Epidermal melanocyte (primary cell): ENCODE data around the gene CDH26.
"Not testable (repeated sequence)": the region's sequence is repeated elsewhere in the genome, so short reads cannot be mapped to it uniquely, and the experiment has no call there.

Experiments
- DNase-seq: peaks from one replicate; pipeline ENCODE4 v3.0.0; 2011; ENCODE audit warnings: low spot score; ENCODE audit not compliant: insufficient read length

The CDH26 gene

DNA sequence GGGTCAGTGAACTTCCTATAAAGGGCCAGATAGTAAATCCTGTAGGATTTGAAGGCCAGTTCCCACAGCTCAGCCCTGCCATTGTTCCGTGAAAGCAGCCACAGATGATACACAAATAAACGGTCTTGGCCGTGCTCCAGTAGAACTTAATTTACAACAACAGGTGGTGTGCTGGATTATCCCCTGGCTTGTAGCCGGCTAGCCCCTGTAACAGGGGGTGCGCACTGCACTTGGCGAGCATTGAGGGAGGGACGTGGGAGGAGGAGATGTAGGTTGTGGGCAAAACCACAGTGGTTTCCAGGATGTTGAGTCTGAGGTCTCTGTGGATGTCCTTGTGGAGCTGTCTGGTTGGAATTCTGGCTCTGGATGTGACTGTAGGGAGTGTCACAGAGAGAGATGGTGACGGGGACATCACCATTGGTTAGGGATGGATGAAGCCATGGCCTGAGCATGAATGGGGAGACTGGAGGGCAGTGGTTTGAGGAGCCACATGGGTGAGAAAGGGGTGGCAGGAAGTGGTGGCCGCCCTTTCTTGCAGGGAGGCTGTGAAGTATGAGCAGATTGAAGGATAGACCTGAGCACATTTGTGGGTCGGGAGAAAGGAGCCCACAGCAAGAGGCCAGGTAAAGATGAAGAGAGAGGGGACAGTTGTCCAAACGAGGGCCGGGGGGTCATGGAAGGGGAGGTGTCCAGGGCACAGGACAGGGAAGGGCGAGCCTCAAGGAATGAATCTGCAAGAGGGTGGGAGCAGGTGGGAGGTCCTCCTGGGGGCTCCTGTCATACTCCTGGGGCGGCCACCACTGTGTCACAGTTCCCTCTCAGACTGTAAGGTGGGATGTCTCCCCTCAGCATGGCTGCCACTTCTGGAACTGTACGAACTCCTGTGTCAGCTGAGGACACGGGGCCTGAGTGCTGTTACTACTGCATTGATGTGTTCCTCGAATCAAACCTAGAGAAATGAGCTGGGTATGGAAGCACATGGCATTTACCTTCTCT is 53.6 kb downstream of the CDH26 start:
- DNase-seq: no peak

DNA sequence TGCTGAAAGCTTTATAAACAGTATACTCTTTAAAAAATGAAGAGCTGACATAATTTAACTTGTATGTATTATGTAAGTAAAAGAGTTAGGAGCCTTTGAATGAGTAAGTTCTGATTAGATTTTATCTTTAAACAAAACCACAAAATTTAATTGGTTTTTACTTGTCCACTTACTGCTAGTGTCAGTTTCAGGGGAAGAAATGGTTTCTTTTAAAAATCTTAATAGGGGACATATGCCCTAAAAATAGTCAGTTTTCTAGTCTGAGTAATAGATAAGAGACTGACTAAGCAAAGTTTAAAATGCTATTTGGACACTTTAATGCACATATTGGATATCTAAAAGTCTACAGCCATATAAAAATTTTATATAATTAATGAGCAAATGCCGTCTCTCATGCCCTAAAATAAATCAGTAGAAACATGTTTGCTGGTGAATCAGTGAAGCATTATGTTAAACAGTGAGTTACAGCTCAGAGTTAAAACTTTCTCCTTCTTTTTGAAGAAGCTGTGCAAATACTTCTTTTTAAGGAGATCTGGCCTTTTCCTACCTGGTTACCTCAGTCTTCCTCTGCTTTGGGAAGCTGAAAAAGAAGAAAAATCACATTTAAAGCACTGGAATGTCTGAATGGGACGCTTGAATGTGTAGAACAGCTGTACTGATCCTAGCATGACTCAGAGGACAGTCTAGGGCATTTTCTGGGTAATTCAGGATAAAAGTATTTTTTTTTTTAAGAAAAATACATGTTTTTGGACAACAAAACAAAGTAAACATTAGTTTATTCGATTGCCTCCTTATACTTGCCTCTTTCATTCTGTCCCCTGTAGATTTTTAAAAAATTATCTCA is 55.3 kb downstream of the CDH26 start:
- DNase-seq: no peak

DNA sequence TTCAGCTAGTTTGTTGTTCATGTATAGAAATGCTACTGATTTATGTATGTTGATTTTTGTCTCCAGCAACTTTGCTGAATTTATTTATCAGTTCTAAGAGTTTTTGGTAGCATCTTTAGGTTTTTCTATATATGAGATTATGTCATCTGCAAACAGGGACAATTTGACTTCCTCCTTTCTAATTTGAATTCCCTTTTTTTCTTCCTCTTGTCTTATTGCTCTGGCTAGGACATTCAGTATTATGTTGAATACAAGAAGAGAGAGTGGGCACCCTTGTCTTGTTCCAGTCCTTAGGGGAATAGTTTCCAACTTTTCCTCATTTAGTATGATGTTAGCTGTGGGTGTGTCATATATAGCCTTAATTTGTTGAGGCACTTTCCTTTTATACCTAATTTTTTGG is 58.2 kb downstream of the CDH26 start:
- DNase-seq: no peak

DNA sequence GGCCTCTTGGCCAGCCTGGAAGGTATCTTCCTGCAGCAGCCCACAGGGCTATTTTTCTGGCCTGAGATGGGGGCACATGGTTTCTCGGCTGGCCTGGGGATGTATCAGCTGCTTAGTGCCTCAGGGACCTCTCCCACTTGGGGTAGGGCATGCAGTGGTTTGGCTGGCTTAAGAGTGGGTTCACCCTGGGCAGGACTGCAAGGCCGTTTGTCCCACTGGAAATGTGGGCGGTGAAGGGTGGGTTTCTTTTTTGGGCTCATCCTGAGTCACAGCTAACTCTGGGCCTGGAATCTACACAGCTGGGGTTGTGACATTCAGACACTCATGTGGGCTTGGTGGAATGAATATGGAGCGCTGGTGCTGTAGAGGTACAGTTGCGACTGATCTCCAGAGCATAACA is 62.0 kb downstream of the CDH26 start:
- no peak for DNase-seq

DNA sequence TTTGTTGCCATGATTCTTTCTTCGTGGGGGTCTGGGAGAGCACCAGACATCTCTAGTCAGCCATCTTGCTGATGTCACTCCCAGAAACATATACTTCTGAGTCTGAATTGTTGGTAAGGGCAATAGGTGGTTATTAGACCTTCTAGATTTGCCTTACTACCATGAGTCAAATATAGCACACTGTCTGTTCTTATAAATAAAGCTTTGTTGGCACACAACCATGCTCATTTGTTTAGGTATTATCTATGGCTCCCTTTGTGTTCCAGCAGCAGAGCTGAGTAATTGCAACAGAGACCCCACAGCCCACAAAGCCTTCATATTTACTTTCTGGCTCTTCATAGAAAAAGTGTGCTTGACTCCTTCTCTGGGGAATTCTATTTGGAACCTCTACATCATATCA is 62.9 kb downstream of the CDH26 start:
- no peak for DNase-seq

DNA sequence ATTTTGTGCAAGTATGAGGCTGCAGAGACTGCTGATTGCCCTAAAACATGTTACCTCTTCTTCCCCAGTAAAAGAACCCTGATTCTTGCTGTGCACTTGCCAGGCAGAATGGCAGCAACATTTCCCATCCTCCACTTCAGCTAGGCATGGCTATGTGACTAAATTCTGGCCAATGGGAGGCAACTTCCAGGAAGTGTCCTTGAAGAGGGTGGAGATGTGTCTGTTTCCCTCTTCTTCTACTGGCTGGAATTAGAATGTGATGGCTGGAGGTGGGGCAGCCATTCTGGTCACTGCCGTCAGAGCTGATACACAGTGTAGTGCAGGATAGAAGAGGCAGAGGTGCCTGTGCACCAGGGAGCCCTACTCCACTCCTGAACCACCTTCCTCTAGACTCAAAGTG is 64.6 kb downstream of the CDH26 start:
- no peak for DNase-seq

DNA sequence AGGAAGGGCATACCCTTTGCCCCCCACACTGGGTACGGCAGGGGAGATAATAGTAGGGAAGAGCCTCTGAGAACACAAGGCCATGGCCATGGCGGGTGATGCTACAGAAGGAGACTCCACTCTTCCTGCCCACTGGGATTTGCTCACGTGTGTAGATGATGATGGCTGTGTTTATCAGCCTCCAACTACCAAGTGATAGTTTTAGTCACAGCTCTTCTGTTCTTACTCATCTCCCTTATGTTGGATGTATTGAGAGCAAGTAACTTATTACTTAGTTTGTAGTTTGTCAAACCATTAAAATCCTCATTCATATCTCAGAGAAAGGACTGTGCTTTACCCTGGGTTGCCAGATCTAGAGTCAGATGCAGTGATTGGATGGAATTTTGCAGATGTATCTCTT is 66.0 kb downstream of the CDH26 start:
- DNase-seq: no peak

DNA sequence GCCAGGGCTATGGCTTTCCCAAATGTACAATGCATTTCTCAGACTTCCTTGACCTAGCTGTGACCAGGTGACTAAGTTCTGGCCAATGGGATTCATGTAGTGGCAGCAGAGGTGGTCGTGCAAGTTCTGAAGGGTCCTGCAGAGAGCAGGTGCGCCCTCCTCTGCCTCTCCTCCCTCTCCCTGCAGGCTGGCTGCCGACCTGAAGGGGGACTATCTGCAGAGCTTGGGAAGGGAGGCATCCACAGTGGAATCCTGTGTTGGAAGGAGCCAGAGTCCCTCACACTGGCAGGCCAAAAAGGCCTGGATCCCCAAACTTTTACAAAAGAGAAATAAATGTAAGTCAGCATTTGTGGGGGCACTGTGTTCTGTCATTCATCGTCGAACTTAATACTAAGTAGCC is 66.6 kb downstream of the CDH26 start:
- no peak for DNase-seq

DNA sequence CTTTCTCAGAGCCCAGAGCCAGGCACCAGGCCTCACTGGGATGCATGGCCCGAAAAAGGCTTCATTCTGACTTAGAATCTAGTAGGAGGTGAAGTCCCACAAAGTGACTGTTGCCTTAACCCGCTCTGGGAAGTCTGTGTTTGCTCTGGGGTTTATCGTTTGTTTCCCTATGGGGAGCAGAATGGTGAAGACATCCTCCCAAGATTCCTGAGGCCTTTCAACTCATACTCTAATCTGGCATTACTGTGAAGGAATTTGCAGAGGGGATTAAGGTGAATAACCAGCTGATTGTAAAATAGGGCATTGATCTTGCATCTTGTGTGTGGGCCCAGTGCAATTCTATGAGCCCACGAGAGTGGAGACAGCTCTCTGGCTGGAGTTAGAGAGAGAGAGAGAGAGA is 67.8 kb downstream of the CDH26 start:
- DNase-seq: no peak

DNA sequence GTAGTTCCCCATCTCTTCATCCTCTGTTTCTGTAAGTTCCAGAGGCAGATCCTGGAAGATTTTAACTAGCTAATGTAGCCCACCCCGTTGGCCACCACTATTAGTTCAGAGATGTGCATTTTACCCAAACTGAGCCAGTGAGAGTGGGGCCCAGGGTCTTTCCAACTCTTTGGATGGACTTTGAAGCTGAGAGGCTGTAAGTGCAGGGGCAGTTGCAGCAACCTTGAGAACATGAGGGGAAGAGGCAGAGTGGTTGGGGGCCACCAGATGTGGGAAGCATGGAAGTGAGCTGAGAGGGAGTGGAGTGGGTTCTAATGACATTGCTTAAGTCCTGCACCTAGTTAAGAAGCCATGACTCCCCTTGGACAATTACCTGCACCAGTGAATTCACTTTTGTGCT is 72.2 kb downstream of the CDH26 start:
- DNase-seq: no peak

DNA sequence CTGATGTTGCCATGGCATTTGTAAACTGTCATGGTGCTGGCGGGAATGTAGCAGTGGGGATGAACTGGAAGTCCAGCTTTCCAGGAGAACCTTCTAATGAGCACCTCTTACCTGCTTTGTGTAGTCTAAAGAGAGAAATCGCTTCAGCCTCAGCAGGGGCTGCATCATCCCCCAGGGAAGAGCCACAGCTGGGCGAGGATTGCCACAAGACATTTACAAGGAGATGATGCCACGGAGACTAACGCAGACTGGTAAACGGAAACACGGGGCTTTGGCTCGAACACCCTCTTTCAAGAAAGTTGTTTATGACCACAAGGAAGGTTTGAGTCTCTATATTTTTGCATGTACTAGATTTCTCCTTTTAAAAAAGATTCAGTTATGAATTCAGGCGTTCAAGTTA is 72.9 kb downstream of the CDH26 start:
- no peak for DNase-seq

DNA sequence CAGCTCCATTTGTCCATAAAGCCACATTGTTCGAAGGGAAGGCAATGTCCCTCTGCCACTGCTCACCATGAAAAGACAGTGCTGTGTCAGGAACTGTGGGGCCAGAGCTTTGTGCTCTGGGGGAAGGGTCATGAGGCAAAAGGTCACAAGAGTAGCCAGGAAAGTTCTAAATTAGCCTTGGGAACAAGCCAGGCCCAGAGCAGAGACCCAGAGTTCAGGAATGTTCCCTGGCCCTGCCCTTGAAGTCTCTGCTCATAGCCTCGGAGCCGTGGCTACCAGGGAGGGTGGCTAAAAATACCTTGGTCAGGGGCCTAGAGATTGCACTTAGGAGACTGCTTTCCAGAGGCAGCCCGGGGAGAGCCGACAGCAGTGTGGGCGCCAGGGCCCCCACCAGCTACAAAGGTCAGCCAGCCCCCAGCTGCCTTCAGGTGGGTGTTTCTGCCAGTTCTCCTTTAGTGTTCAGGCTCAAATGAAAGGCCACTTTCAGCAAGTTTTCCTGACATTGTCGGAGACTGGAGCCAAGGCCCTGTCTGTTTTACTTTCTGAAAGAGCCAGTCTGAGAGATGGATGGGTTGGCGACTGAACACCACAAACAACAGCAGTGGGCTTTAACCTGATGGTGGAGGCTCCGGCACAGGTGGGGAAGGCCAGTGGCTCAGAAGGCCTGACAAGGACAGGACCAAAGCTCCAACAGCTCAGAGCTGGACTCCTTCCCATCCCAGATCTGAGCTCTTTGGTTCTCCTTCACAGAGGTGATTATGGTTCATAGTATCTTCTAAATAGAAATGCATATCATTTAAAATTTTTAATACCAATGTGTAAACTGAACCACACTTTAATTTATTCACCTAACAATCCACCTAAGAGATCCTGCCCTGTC is 76.2 kb downstream of the CDH26 start:
- DNase-seq: no peak

DNA sequence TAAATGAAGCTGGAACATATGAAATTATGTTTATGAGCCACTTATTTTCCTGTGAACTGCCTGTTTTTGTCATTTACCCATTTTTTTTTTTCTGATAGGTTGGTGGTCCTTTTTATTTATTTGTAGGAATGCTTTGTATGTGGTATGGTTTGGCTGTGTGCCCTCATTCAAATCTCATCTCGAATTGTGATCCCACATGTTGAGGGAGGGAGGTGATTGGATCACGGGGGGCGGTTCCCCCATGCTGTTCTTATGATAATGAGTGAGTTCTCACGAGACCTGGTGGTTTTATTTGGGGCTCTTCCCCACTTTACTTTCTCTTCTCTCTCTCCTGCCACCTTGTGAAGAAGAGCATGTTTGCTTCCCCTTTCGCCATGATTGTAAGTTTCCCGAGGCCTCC is 77.3 kb downstream of the CDH26 start:
- no peak for DNase-seq

DNA sequence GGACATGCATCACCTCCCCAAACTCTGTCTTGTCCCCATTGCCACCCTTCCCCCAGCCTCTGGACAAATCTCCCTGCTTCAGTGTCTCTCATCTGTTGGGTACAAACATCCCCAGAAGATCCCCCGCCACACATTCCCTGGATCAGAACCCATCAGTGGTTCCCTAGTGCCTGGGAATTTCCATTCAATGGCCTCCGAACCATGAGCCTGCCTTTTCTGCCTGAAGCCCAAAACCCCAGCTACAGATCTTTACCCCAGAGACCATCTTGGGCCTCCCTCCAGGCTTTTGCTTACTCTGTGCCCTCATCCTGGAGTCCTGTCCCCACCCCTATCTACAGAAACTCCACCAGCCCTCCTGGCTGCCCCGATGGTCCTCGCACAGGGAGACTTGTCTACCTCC is 78.1 kb downstream of the CDH26 start:
- DNase-seq: no peak

DNA sequence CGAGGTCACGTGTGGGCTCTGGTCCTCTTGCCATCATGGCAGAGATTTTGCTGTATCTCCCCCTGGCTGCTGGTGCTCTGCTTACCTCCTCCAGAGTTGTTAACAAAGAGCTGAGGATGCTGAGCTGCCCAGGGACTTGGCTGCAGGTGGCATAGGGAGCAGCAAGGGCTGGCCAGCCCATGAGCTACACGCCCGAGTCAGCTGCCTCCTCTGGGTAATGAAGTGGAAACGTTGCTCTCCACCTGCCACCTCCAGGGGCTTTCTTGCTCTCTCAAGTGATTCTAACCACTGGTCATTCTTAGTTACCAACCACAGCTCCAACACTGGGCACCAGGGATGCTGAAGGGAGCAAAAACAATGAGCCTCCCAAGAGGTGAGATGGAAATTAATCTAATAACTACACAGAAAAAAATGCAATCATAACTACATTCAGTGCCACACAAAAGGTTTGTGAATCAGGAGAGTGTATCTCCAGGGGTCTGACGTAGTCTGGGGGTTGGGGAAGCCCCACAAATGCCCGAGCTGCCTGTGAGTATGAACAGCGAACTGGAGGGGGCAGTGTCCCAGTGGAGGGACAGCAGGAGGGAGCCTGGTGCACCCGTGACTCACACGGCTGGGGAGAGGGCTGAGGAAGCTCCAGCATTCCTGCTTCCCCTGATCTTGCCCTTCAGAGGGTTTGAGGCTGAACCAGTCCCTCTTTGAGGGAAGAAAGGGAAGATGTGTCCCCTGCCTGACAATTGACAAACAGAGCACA is 78.7 kb downstream of the CDH26 start:
- DNase-seq: no peak

DNA sequence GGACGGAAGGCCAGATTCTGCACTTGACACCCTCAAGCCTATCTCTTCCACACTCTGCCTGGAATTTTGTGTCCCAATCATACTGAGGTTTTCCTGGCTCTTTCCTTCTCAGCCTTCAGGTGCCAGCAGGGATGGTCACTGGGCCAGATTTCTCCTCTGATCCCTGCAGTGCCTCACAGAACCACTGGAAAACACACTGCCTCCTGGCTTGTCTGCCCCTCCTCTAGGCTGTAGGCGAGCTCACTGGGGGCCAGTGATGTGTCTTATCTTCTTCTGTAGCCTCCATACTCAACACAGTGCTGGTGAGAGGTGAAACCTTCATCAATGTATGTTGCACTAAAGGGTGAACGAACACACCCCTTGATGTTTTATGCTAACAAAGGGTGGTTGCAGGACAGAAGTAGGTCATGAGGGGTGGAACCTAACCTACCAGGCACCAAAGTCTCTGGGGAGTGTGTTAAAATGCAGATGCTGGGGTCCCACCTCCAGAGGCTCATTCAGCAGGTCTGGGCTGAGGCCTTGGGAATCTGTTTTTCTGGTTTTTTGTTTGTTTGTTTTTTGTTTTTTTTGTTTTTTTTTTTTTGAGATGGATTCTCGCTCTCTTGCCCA is 80.3 kb downstream of the CDH26 start:
- no peak for DNase-seq

DNA sequence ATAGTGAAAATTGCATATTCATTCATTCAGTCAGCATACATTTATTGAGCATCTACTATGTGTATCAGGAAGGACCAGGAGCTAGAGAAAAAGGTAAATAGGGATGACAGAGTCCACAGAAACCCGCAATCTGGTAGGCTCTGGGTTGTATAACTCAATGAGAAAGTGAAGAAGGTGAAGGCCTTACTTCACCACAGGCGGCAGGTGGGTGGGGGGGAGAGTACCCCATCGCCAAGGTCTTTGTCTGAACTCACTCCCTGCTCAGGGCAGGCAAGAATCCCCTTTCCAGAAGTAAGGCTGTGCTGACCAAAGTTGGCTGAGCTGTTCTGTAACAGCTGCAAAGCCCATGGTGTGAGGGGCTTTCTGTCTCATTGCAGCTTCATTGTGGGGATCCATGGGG is 81.3 kb downstream of the CDH26 start:
- DNase-seq: no peak

DNA sequence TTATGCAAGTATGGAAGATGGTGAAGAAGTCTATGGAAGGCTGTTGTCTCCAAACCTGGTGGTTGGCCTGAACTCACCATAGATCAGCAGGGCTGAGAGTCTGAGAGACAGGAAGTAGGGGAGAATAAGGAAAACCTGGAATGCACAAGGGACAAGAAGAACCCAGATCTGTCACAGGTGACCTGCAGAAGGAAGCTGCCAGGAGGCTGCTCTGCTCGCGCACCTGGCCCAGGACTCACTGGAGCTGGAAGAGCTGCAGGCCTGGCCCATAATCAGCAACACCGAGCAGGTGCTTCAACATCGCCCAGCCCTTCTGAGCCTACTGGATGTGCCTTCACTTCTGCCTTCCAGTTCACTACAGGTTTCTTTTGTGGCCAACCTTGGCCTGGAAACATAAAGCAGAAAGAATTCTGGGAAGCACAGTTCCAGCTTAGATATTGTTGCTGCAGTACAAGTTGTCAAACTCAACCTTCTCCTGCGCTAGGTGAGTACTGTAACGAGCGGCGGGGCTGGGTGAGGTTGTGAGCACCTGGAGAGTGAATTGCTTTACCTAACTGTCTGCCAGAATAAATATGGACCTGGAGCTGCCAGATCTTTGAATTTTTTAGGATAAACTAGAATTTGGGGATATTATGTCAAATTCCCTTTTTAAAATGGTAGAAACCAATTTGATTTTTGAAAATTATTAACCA is 82.4 kb downstream of the CDH26 start:
- DNase-seq: no peak

DNA sequence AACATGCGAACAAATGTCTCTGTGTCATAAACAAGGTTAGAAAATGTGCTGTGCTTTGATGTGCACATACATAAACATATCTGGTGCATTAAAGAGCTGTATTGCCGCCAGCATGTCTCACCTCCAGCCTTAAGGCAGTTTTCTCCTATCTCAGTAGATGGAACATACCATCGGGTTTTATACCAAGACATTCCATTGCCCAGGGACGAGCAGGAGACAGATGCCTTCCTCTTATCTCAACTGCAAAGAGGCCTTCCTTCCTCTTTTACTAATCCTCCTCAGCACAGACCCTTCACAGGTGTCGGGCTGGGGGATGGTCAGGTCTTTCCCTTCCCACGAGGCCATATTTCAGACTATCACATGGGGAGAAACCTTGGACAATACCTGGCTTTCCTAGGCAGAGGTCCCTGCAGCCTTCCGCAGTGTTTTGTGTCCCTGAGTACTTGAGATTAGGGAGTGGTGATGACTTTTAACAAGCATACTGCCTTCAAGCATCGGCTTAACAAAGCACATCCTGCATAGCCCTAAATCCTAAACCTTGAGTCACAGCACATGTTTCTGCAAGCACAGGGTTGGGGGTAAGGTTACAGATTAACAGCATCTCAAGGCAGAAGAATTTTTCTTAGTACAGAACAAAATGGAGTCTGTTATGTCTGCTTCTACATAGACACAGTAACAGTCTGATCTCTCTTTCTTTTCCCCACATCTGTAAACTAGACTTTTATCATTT is 83.4 kb downstream of the CDH26 start:
- not testable (repeated sequence) for DNase-seq
